Breast epithelium (tissue), 3 donors: Measurements from ENCODE around the gene CCDC85B.

Experiments
- POLR2A ChIP-seq: fragments of 450-650 bp; IDR thresholded peaks from one replicate; pipeline ENCODE4 v1.6.1; 2016; ENCODE audit warnings: antibody characterized with exemption, mild to moderate bottlenecking, moderate library complexity
- POLR2AphosphoS5 ChIP-seq, 3 donors: sonication (generic); formaldehyde crosslinking; IDR thresholded peaks; one replicate each; pipeline ENCODE4 v1.6.1; 2017; ENCODE audit warnings: antibody characterized with exemption in 3 of 3

GRCh38 chr11:65900899-65901180 is 10.4 kb downstream of the CCDC85B start:
- TF ChIP-seq POLR2A (no peak), POLR2AphosphoS5 (IDR thresholded peaks at IDR 0.05) (no peak)
